Measurements from ENCODE around the gene FBXO36. TPM values are rescaled to one million over a fixed set of nuclear protein-coding genes. Genes with fewer than 3 reads are reported as not detected.

FBXO36 gene
- total and polyA plus RNA-seq, 2 of the 13 experiments (the other 11 are each of a cell fraction or from before 2014, with no cell fraction given): 2.8 TPM

GRCh38 chr2:229996320-229996719, 74.0 kb downstream of the FBXO36 start:
- H3K4me3 ChIP-seq (replicated peaks in 1 of 3; ENCODE audit: insufficient read depth in 1 of 3, low read depth in 2 of 3, low read length in 3 of 3): no peak overlapping the region
- POLR2A ChIA-PET: no interaction called here
- no peaks in the 10 kb centered on the region for H3K9me3 ChIP-seq (ENCODE audit: low read length)
- no peak for DNase-seq (ENCODE audit: low spot score)
- WGBS (ENCODE audit: low lambda C conversion rate): 82% methylated on average over 4 of the region's 4 CpGs
- H3K27ac ChIP-seq (ENCODE audit: extremely low read length, insufficient read depth, low read length): no peak overlapping the region
- CTCF ChIA-PET (ENCODE audit: low intra/inter-chr PET ratio, low total read pairs): no interaction called here
- H3K36me3 ChIP-seq (replicated peaks in 1 of 2; ENCODE audit: control insufficient read depth in 1 of 2, insufficient read depth in 2 of 2, low read length in 2 of 2): no peaks in the 10 kb centered on the region
- no peak for ATAC-seq
- peaks cover 2% of the 10 kb centered on the region for H3K4me1 ChIP-seq (ENCODE audit: insufficient read depth, low read length)
- in situ Hi-C loops (cut with HindIII; ENCODE audit: extremely low pct_ligation_motif_present, low pct_unique_long_range_greater_than_20kb) (no loop called here), intact Hi-C loops (cut with micrococcal nuclease; ENCODE audit: unreplicated experiment) (no loop called here)
- no peaks in the 10 kb centered on the region for H4K20me1 ChIP-seq (ENCODE audit: insufficient read depth, low read length)
- no peaks in the 10 kb centered on the region for H3K27me3 ChIP-seq (ENCODE audit: control insufficient read depth in 1 of 2, insufficient read depth in 2 of 2, low read length in 2 of 2)
- no peak overlapping the region for H3K9ac ChIP-seq (ENCODE audit: insufficient read depth, low read depth, low read length)
- no peaks in the 10 kb centered on the region for H3K79me2 ChIP-seq (ENCODE audit: insufficient read depth, low read length)
- H2AFZ ChIP-seq (ENCODE audit: low read length): no peak overlapping the region
- FAIRE-seq: no peak
- no TSS peak for BruUV-seq (replicated peaks)
- TF ChIP-seq ZNF460 (CRISPR knock-in tag; IDR thresholded peaks at IDR 0.05; ENCODE audit: borderline replicate concordance) (no peak), XBP1 (CRISPR knock-in tag; IDR thresholded peaks at IDR 0.05) (no peak), TBP (CRISPR knock-in tag; IDR thresholded peaks at IDR 0.05) (no peak), ZMAT5 (CRISPR knock-in tag; IDR thresholded peaks at IDR 0.05; ENCODE audit: borderline replicate concordance, low read depth) (no peak), DDIT3 (CRISPR knock-in tag; IDR thresholded peaks at IDR 0.05) (no peak), ZSCAN5A (CRISPR knock-in tag; IDR thresholded peaks at IDR 0.05; ENCODE audit: borderline replicate concordance) (no peak), PTBP1 (IDR thresholded peaks at IDR 0.05; ENCODE audit: low read depth, low read length, poor library complexity, severe bottlenecking) (no peak), GLI4 (CRISPR knock-in tag; IDR thresholded peaks at IDR 0.05; ENCODE audit: borderline replicate concordance) (no peak), ATF2 (CRISPR knock-in tag; IDR thresholded peaks at IDR 0.05) (no peak), ZNF577 (CRISPR knock-in tag; IDR thresholded peaks at IDR 0.05; ENCODE audit: borderline replicate concordance, low read depth) (no peak), ZSCAN20 (CRISPR knock-in tag; IDR thresholded peaks at IDR 0.05; ENCODE audit: borderline replicate concordance) (no peak), BATF2 (CRISPR knock-in tag; IDR thresholded peaks at IDR 0.05) (no peak), ZFP36L2 (CRISPR knock-in tag; IDR thresholded peaks at IDR 0.05) (no peak)
- H3K4me2 ChIP-seq (ENCODE audit: low read depth, low read length): no peak overlapping the region

Measured in HepG2 (cell line).